WTC11 (cell line): ENCODE results near the gene OAF. TPM values are rescaled to one million over a fixed set of nuclear protein-coding genes. Genes with fewer than 3 reads are reported as not detected.

Experiments used
- ATAC-seq: fragments of 200-7000 bp; cut with Tn5 transposase; 2 replicates; pipeline ENCODE4 v1.10.0; 2021; ENCODE audit warnings: mild to moderate bottlenecking, moderate library complexity
- CTCF ChIA-PET: fragments of 300-600 bp; sonication (Branson Sonifier 250); formaldehyde crosslinking; loops from one replicate; lab custom pipeline; 2021; ENCODE audit warnings: antibody characterized with exemption; lab: Charles Lee
- POLR2A ChIA-PET: fragments of 350-600 bp; sonication (Branson Sonifier 250); formaldehyde crosslinking; loops from one replicate; lab custom pipeline; 2021; ENCODE audit warnings: antibody characterized with exemption; lab: Charles Lee
- DNase-seq: peaks from one replicate; pipeline ENCODE4 v3.0.0; 2021; ENCODE audit warnings: low spot score
- H3K27ac Mint-ChIP-seq: 2 replicates; pipeline ENCODE4 v1.8.0; 2021; ENCODE audit warnings: mixed read lengths
- H3K27me3 Mint-ChIP-seq: 2 replicates; pipeline ENCODE4 v1.8.0; 2021; ENCODE audit warnings: low read depth, mild to moderate bottlenecking, moderate library complexity, mixed read lengths
- H3K36me3 Mint-ChIP-seq: 2 replicates; pipeline ENCODE4 v1.8.0; 2021; ENCODE audit warnings: mixed read lengths
- H3K4me1 Mint-ChIP-seq: 2 replicates; pipeline ENCODE4 v1.8.0; 2022; ENCODE audit warnings: mixed read lengths
- H3K4me3 Mint-ChIP-seq: 2 replicates; pipeline ENCODE4 v1.8.0; 2021; ENCODE audit warnings: mild to moderate bottlenecking, moderate library complexity, mixed read lengths
- H3K9me3 Mint-ChIP-seq: 2 replicates; pipeline ENCODE4 v1.8.0; 2021; ENCODE audit warnings: mixed read lengths
- ATF1 ChIP-seq: sonication (generic); formaldehyde crosslinking; IDR thresholded peaks from 2 replicates; pipeline ENCODE4 v1.8.1; 2023; ENCODE audit warnings: mild to moderate bottlenecking, moderate library complexity, missing genetic modification reagents
- ELF4 ChIP-seq: sonication (generic); formaldehyde crosslinking; IDR thresholded peaks from 2 replicates; pipeline ENCODE4 v1.8.1; 2022; ENCODE audit warnings: low read depth, mild to moderate bottlenecking, moderate library complexity, missing genetic modification reagents
- FOXJ3 ChIP-seq: sonication (generic); formaldehyde crosslinking; IDR thresholded peaks from 2 replicates; pipeline ENCODE4 v1.9.0; 2021; ENCODE audit warnings: missing genetic modification reagents, mild to moderate bottlenecking, borderline replicate concordance
- FOXK1 ChIP-seq: sonication (generic); formaldehyde crosslinking; IDR thresholded peaks from 2 replicates; pipeline ENCODE4 v1.8.0; 2022; ENCODE audit warnings: mild to moderate bottlenecking, moderate library complexity, missing genetic modification reagents
- GTF2I ChIP-seq: fragments of 250-450 bp; sonication (Bioruptor Pico); conservative IDR thresholded peaks from 2 replicates; pipeline ENCODE4 v1.4.0; 2021; ENCODE audit warnings: mild to moderate bottlenecking
- IRF2 ChIP-seq: sonication (generic); formaldehyde crosslinking; IDR thresholded peaks from 2 replicates; pipeline ENCODE4 v1.8.0; 2022; ENCODE audit warnings: low read depth, missing genetic modification reagents, borderline replicate concordance
- JAZF1 ChIP-seq: fragments of 250-450 bp; sonication (Bioruptor Pico); IDR thresholded peaks from 2 replicates; pipeline ENCODE4 v1.9.0; 2021; ENCODE audit warnings: moderate library complexity, mild to moderate bottlenecking, inconsistent platforms
- JUN ChIP-seq: sonication (generic); formaldehyde crosslinking; IDR thresholded peaks from 2 replicates; pipeline ENCODE4 v1.8.0; 2023; ENCODE audit warnings: mild to moderate bottlenecking, missing genetic modification reagents
- NFATC4 ChIP-seq: fragments of 250-450 bp; sonication (Bioruptor Pico); IDR thresholded peaks from 2 replicates; pipeline ENCODE4 v1.9.0; 2021; ENCODE audit warnings: mild to moderate bottlenecking
- NFYB ChIP-seq: sonication (generic); formaldehyde crosslinking; conservative IDR thresholded peaks from 2 replicates; pipeline ENCODE4 v1.8.0; 2022; ENCODE audit warnings: low read depth, missing genetic modification reagents
- NR1H2 ChIP-seq: sonication (generic); formaldehyde crosslinking; IDR thresholded peaks from 2 replicates; pipeline ENCODE4 v1.9.0; 2021; ENCODE audit warnings: mild to moderate bottlenecking, moderate library complexity, missing genetic modification reagents
- NR2C2 ChIP-seq: sonication (generic); formaldehyde crosslinking; IDR thresholded peaks from 2 replicates; pipeline ENCODE4 v1.8.0; 2022; ENCODE audit warnings: mild to moderate bottlenecking, missing genetic modification reagents
- NR3C1 ChIP-seq: sonication (generic); formaldehyde crosslinking; conservative IDR thresholded peaks from 2 replicates; pipeline ENCODE4 v1.8.1; 2023; ENCODE audit warnings: low read depth, mild to moderate bottlenecking, missing genetic modification reagents
- SMAD3 ChIP-seq: sonication (generic); formaldehyde crosslinking; IDR thresholded peaks from 2 replicates; pipeline ENCODE4 v1.8.0; 2022; ENCODE audit warnings: missing genetic modification reagents, mild to moderate bottlenecking, borderline replicate concordance
- TEAD1 ChIP-seq: sonication (generic); formaldehyde crosslinking; IDR thresholded peaks from 2 replicates; pipeline ENCODE4 v1.8.0; 2022; ENCODE audit warnings: mild to moderate bottlenecking, missing genetic modification reagents
- ZNF121 ChIP-seq: sonication (generic); formaldehyde crosslinking; IDR thresholded peaks from 2 replicates; pipeline ENCODE4 v1.8.0; 2023; ENCODE audit warnings: missing genetic modification reagents
- ZNF317 ChIP-seq: sonication (generic); formaldehyde crosslinking; IDR thresholded peaks from 2 replicates; pipeline ENCODE4 v1.8.1; 2023; ENCODE audit warnings: low read depth, mild to moderate bottlenecking, moderate library complexity, missing genetic modification reagents, borderline replicate concordance
- ZNF416 ChIP-seq: fragments of 250-450 bp; sonication (Bioruptor Pico); IDR thresholded peaks from 2 replicates; pipeline ENCODE4 v1.9.0; 2021; ENCODE audit warnings: mild to moderate bottlenecking, inconsistent platforms
- ZNF423 ChIP-seq: fragments of 250-450 bp; sonication (Bioruptor Pico); IDR thresholded peaks from 2 replicates; pipeline ENCODE4 v2.1.2; 2022; ENCODE audit warnings: mild to moderate bottlenecking, moderate library complexity
- ZNF425 ChIP-seq: fragments of 250-450 bp; sonication (Bioruptor Pico); conservative IDR thresholded peaks from 2 replicates; pipeline ENCODE4 v1.9.0; 2021; ENCODE audit warnings: mild to moderate bottlenecking
- ZNF671 ChIP-seq: fragments of 250-450 bp; sonication (Bioruptor Pico); IDR thresholded peaks from 2 replicates; pipeline ENCODE4 v1.8.0; 2021; ENCODE audit warnings: mild to moderate bottlenecking
- total RNA-seq: library from RNA; stranded (reverse); gene quantifications from 3 replicates; pipeline ENCODE4 v1.2.3, GENCODE V29; 2021
- TF ChIP-seq, protein P1 (sequence below): sonication (generic); formaldehyde crosslinking; IDR thresholded peaks from 2 replicates; pipeline ENCODE4 v1.8.1; 2023; ENCODE audit warnings: mild to moderate bottlenecking, missing genetic modification reagents, moderate library complexity
- TF ChIP-seq, protein P2 (sequence below): sonication (generic); formaldehyde crosslinking; IDR thresholded peaks from 2 replicates; pipeline ENCODE4 v1.8.1; 2022; ENCODE audit warnings: mild to moderate bottlenecking, moderate library complexity, missing genetic modification reagents
- TF ChIP-seq, protein P3 (sequence below): sonication (generic); formaldehyde crosslinking; IDR thresholded peaks from 2 replicates; pipeline ENCODE4 v1.8.0; 2022; ENCODE audit warnings: missing genetic modification reagents

OAF gene
- total RNA-seq, 1 experiment from 2014 or later, result 5.6 TPM

GRCh38 chr11:120173019-120173705 lies 37.7 kb upstream of the OAF start:
- H3K36me3 Mint-ChIP-seq, result no peaks in the 10 kb centered on the region

DNA sequence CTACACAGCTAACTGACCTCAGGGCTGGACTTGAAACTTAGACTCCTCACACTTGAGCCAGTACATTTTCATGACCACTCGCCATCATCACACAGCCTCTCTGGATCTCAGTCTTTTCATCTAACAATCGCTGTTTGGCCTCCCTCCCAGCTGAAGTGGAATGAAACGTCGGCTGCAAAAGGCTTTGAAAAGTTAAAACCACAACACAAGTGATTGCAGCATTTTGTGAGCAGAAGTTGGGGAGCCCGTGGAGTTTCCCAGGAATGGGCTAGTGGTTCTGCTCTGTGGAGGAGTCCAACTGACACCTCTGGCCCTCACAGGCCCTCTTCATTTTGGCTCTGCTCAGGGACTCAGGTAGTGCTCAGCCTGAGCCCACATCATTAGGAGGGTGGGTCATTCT lies 37.0 kb upstream of the OAF start:
- no peak overlapping the region for H3K27ac Mint-ChIP-seq
- peaks cover 87% of the 10 kb centered on the region for H3K27me3 Mint-ChIP-seq
- DNase-seq (no peak), ATAC-seq (no peak)
- CTCF ChIA-PET, result interaction anchor here (1.3 kb wide), 1 partner anchor 55 kb away, joined by 7 read pairs; no protein-coding TSS in a partner anchor
- no peak overlapping the region for H3K4me3 Mint-ChIP-seq
- H3K4me1 Mint-ChIP-seq, result 0 out of 2 replicates have a peak, but pooled peaks cover 6% of the 10 kb centered on the region
- TF ChIP-seq SMAD3 (CRISPR knock-in tag), result no peak
- no peak for TF ChIP-seq ZNF317 (CRISPR knock-in tag)
- no peak for TF ChIP-seq NFYB
- no peak for TF ChIP-seq ZNF121 (CRISPR knock-in tag)
- TF ChIP-seq ZNF671 (CRISPR knock-in tag), result no peak
- no peak for TF ChIP-seq JUN (CRISPR knock-in tag)
- TF ChIP-seq, protein P1, sequence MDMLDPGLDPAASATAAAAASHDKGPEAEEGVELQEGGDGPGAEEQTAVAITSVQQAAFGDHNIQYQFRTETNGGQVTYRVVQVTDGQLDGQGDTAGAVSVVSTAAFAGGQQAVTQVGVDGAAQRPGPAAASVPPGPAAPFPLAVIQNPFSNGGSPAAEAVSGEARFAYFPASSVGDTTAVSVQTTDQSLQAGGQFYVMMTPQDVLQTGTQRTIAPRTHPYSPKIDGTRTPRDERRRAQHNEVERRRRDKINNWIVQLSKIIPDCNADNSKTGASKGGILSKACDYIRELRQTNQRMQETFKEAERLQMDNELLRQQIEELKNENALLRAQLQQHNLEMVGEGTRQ, result no peak
- TF ChIP-seq, protein P2, sequence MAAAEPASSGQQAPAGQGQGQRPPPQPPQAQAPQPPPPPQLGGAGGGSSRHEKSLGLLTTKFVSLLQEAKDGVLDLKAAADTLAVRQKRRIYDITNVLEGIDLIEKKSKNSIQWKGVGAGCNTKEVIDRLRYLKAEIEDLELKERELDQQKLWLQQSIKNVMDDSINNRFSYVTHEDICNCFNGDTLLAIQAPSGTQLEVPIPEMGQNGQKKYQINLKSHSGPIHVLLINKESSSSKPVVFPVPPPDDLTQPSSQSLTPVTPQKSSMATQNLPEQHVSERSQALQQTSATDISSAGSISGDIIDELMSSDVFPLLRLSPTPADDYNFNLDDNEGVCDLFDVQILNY (CRISPR knock-in tag), result no peak
- no peak for TF ChIP-seq NFATC4
- no peak for TF ChIP-seq NR3C1 (CRISPR knock-in tag)
- no peaks in the 10 kb centered on the region for H3K9me3 Mint-ChIP-seq
- no peaks in the 10 kb centered on the region for H3K36me3 Mint-ChIP-seq
- POLR2A ChIA-PET, result no interaction called here

More at GRCh38 chr11:120173019-120173705, 37.7 kb upstream of the OAF start:
- ATAC-seq (no peak), DNase-seq (no peak)
- POLR2A ChIA-PET, result no interaction called here
- Mint-ChIP-seq H3K9me3 (no peaks in the 10 kb centered on the region), H3K4me1 (peaks cover 9% of the 10 kb centered on the region; the same call in 1 of the 2 replicates), H3K27me3 (peaks cover 87% of the 10 kb centered on the region), H3K27ac (no peak overlapping the region)
- no peak for TF ChIP-seq NR2C2 (CRISPR knock-in tag)
- no peak for TF ChIP-seq SMAD3 (CRISPR knock-in tag)
- TF ChIP-seq, protein P3, sequence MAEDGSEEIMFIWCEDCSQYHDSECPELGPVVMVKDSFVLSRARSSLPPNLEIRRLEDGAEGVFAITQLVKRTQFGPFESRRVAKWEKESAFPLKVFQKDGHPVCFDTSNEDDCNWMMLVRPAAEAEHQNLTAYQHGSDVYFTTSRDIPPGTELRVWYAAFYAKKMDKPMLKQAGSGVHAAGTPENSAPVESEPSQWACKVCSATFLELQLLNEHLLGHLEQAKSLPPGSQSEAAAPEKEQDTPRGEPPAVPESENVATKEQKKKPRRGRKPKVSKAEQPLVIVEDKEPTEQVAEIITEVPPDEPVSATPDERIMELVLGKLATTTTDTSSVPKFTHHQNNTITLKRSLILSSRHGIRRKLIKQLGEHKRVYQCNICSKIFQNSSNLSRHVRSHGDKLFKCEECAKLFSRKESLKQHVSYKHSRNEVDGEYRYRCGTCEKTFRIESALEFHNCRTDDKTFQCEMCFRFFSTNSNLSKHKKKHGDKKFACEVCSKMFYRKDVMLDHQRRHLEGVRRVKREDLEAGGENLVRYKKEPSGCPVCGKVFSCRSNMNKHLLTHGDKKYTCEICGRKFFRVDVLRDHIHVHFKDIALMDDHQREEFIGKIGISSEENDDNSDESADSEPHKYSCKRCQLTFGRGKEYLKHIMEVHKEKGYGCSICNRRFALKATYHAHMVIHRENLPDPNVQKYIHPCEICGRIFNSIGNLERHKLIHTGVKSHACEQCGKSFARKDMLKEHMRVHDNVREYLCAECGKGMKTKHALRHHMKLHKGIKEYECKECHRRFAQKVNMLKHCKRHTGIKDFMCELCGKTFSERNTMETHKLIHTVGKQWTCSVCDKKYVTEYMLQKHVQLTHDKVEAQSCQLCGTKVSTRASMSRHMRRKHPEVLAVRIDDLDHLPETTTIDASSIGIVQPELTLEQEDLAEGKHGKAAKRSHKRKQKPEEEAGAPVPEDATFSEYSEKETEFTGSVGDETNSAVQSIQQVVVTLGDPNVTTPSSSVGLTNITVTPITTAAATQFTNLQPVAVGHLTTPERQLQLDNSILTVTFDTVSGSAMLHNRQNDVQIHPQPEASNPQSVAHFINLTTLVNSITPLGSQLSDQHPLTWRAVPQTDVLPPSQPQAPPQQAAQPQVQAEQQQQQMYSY (CRISPR knock-in tag), result no peak
- no peak for TF ChIP-seq NR1H2 (CRISPR knock-in tag)
- TF ChIP-seq ZNF425 (CRISPR knock-in tag), result no peak
- TF ChIP-seq ZNF416, result no peak
- TF ChIP-seq FOXK1 (CRISPR knock-in tag), result no peak
- no peak for TF ChIP-seq GTF2I (CRISPR knock-in tag)
- TF ChIP-seq TEAD1, result no peak
- TF ChIP-seq ATF1, result no peak
- no peak for TF ChIP-seq ZNF423 (CRISPR knock-in tag)
- no peak for TF ChIP-seq JAZF1 (CRISPR knock-in tag)
- TF ChIP-seq ELF4 (CRISPR knock-in tag), result no peak
- TF ChIP-seq IRF2, result no peak
- no peak for TF ChIP-seq FOXJ3 (CRISPR knock-in tag)
- TF ChIP-seq, all 79 proteins: peak for 0
- CTCF ChIA-PET, result interaction anchor here (0.6 to 5.9 kb wide), 7 partner anchors 7 to 130 kb away, joined by 3 to 94 read pairs (median 32); no protein-coding TSS in a partner anchor
- no peak overlapping the region for H3K4me3 Mint-ChIP-seq
